ENCODE measurements around the gene TLL2.

TLL2 gene

DNA sequence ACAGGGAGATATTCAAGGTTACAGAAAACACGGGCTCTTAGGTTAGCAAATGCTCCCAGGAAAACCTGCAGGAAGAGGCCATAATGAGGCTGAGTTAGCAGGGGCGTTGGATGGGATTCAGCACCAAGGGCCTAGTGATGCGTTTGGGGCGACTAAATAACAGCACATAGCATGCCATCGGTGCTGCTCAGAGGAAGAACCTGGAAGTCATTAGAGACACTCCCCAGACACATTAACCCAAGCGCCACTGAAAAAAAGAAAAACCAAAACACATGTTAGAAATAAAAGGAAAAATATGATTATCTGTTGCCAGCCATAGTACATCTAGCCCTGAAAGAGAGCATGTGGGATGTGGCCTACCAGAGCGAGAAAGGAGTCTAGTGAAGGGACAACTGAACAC is 126.1 kb downstream of the TLL2 start:
- no peak for DNase-seq

- no peak for DNase-seq
These were observed 126.6 kb downstream of the TLL2 start for GRCh38 chr10:96387161-96387560.

GRCh38 chr10:96384506-96384905 is 129.2 kb downstream of the TLL2 start:
- DNase-seq = no peak

DNA sequence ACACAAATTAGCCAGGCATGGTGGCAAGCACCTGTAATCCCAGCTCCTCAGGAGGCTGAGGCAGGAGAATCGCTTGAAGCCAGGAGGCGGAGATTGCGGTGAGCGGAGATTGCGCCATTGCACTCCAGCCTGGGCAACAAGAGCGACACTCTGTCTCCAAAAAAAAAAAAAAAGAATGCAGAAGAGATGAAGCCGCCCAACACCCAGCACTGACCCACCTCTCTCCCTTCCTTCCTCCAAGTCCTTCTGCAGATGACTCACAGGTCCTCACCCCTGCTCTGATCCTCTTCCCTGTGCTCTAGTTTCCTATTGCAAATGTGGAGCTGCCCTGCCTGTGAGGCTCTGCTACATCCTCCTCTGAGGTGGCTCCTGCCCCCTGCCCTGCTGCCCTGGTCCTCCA is 132.9 kb downstream of the TLL2 start:
- DNase-seq = no peak

DNA sequence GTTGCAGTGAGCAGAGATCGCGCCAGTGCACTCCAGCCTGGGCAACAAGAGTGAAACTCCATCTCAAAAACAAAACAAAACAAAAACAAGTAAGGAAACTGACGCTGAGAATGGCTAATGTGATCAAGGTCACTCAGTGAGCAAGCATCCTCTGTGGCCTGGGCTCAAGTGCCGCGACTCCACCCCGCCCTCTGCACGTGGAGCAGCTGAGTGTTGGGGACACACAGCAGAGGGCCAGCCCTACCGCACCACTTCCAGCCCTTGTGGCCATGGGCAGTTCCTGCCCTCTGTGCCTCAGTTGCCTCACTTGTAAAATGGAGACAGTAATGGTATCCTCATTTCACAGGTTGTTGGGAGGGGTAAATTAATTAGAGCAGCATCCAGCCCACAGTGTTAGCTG is 134.0 kb downstream of the TLL2 start:
- DNase-seq = no peak

GRCh38 chr10:96378741-96379140 is 135.0 kb downstream of the TLL2 start:
- no peak for DNase-seq

- DNase-seq = no peak
These were observed 135.9 kb downstream of the TLL2 start for GRCh38 chr10:96377816-96378294.

DNA sequence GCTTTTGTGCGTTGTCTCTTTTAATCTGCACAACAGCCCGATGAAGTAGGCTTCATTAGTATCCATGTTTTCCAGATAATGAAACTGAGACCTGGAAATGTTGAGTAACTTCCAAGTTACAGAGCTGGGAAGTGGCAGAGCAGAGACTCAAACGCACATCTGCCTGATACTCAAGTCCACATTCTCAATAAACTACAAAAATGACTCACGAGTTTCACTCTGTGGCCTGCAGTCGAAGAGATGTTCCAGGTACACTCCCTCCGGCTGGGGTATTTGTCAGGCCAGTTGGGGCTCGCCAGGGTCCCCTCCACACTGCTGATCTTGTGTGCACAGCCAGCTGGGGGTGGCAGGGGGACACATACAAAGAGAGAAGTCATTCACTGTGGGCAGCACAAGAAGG is 137.2 kb downstream of the TLL2 start:
- no peak for DNase-seq

DNA sequence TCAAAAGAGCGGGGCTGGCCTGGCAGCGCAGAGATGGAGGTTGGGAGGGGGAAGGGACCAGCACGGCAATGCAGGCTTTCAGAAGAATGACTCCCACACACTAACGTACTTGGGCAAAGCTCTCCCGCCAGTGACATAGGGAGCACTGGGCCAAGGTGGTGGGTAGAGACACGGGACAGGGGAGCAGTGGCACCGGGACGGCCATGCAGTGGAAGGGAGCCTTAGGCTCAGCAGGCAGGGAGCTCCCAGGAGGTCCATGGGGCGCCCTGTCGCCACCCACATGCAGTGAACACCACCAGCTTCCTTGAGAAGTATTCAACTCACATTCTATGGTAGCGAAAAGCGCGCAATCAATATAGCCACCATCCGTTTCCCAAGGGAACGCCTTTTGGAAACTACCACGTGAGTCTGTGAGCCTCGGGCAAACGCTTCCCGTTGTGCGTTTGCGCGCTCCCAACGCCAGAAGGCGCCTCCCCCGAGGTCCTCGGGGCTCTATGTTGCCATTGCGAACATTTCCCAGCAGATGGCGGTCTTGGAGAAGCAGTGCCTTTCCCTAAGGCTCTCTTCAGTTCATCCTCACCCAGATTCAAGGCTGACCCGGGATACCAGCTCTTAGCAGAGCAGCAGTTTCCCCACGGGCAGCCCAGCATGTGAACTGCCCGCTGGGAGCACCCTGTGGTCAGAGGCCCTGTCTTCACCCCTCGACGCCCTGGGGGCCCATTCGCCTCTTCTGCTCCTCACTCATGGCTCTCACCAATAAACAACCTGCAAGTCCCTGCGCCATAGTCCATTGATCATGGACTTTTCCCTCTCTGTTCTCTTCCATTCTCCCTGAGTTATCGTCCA is 138.5 kb downstream of the TLL2 start:
- peak; percentile 90 for DNase-seq

DNA sequence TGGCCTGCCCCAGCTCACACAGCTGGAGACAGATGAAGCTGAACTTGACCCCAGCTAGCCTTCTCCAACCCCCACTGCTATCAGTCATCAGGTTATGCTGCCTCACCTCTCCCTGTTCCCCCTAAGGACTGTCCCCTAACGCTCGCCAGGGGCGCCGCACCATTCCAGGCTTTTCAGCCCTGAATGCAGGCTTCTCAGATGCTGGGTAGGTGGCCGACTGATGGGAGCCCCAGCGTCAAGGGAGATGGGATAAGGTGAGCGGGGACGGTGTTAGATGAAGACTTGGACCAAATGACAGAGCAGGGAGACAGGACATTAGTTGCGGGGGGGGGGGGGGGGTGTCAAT is 139.1 kb downstream of the TLL2 start:
- DNase-seq = no peak

DNA sequence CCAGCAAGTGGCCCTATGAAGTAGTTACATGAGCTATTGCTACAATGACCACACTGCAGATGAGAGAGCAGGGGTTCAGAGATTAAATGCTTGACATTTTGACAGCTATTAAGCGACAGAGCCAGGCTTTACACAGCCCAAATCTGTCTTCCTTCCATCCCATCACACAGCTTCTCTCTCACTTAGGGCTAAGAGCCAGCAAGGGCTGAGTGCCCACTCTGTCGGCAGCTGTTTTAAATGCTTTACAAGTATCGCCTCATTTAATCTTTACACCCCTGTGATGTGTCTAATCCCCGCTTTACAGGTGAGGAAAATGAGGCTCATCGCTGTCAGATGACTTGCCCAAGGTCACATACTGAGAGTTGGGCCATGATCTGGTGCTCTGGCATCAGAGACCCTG is 139.7 kb downstream of the TLL2 start:
- DNase-seq = no peak

GRCh38 chr10:96371356-96371755 is 142.4 kb downstream of the TLL2 start:
- DNase-seq = no peak

GRCh38 chr10:96370584-96371157 is 143.1 kb downstream of the TLL2 start:
- DNase-seq = peak; percentile 59

DNA sequence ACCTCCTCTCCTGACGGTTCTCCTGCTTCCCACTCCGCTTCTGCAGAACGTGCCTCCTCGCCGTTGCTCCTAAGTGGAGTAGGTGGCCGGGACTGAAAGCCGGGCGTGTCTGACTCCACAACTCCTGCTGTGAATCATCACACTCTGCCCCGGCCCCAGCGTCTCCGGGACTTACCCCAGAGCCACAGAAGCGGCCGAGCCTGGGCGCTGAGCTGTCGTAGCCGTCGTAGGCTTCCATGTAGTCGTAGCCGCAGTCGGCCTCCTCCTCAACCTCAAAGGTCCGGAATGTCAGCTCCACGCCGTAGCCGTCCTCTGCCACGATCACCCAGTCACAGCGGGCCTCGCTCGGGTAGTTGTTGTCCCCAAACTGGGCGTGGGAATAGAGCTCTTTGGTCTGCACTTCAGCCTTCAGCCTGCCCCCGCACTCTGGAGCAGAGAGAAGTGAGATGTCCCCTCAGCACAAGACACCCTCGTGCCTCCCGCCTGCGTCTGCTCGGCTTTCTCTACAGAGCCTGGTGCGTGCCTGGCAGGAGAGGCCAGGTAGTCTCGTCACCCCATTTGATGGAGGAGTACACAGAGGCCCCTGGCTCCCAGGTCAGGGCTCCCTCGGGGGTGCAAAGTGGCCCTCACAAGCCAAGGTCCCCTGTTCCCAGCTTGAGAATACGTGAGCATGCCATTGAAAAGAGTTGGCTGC is 143.7 kb downstream of the TLL2 start:
- DNase-seq = no peak

DNA sequence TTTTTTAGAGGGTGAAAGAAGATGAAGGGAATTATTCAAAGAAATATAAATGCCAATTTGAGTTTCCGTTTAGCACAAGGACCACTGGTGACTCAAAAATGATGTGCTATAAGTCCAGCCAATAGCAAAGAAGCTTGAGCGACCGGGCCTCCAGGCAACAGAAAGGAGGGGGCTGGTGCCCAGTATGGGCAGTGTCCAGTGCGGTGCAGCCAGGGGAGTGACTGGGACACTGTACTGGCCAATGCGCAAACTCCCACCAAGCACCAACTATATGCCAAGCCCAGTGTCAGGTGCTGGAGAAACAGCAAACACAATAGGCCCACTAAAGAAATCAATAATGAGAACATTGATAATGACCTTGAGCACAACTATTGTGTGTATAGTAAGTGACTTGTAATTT is 144.8 kb downstream of the TLL2 start:
- DNase-seq = no peak

DNA sequence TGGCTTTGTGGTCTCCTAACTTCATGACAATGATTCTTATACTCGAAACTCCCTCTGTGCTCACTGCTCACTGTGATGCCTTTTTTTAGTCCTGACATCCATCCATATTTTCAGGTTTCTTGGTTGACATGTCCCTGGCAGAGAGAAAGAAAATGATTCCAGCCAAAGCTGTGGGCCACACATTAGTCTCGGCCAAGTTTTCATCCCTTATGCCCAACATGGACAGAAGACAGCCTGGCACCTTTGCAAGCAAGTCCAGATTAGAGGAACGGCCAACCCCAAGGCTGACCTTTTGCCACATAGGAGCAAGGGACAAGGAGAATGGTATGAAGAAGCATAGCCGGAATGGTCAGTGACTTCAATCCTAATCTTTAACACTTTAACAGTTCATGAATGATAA is 146.3 kb downstream of the TLL2 start:
- DNase-seq = no peak

DNA sequence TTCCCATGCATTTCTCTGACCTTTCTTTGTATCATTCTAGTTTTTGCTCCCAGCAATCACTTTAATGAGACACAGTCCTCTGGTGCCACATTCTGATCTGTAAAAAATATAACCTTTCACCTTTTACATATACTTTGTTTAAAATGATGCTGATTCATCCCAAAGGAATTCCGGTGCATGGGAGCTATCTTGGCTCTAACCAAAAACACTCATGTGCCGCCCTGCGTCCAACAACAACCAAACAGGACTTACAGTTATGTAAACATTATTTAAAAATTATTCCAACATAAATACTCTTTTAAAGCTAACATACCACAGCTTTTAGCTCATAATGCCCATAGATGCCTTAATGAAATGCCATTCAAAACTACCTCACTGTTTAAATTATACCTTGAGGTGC is 147.2 kb downstream of the TLL2 start:
- DNase-seq = no peak

DNA sequence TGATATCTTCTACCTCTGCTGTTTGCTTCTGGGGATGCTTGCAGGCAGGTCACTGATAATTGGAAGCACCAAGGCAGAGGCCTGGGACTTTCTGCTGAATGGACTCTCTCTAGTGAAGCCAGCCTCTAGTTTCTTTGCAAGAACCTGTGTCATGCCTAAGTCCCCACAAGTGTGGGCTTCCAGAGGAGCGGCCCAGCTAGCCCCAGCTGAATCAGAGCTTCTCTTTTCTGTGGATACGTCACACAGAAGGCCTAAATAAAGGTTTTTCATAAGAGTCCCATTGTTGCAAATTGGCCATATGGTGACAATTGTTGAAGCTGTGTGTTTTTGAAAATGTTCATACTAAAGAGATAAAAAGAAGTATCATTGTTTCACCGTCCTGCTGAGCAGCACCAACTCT is 148.2 kb downstream of the TLL2 start:
- no peak for DNase-seq

DNA sequence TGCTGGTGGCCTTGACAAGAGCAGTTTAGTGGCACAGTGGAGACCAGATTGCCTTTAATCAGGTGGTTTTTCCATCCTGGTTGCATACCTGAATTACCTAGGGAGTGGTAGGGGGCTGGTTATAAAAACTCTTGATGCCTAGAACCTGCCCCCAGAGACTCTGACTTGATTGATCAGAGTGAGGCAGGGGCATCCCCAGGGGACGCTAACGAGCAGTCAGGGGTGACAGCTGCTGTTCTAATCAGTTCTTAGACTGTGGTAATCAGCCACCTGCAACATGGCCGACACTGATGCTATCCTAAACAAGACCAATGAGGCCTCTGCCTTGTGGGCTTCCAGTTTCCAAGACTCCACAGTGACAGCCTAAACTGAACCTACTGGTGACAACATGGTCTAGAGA is 153.0 kb downstream of the TLL2 start:
- DNase-seq = no peak

DNA sequence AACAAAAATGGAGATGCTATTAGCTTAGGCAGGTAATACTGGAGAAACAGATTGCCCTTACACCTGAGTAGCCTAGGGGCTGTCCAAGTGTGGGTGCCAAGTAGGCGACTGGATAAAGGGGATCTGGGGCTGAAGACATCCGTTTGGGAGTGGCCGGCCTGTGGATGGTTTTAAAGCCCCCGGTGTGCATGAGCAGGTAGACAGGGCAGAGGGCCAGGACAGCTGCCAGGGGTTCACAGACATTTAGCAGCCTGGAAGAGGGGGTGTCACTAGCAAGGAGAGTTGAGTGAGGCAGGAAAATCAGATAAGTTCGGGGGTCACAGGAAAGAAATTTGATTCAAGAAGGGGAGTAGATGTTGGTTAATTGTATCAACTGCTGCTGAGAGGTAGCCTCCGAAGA is 153.4 kb downstream of the TLL2 start:
- no peak for DNase-seq

DNA sequence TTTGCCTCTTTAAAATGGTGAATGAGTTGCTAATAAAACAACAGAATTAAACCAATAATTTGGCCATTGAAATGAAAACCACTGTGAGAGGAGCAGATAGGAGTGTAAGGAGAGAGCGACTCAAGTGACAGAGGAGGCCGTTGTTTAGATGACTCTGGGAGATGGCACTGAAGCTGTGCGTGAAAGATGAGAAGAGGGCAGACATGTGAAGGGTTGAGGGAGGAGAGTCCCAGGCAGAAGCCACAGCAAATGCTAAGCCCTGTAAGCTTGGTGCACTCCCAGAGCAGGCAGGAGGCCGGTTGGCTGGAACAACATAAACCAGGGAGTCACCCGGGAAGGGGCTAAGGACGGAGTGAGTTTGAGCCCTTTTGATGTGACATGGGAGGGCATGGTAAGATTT is 154.1 kb downstream of the TLL2 start:
- DNase-seq = no peak

DNA sequence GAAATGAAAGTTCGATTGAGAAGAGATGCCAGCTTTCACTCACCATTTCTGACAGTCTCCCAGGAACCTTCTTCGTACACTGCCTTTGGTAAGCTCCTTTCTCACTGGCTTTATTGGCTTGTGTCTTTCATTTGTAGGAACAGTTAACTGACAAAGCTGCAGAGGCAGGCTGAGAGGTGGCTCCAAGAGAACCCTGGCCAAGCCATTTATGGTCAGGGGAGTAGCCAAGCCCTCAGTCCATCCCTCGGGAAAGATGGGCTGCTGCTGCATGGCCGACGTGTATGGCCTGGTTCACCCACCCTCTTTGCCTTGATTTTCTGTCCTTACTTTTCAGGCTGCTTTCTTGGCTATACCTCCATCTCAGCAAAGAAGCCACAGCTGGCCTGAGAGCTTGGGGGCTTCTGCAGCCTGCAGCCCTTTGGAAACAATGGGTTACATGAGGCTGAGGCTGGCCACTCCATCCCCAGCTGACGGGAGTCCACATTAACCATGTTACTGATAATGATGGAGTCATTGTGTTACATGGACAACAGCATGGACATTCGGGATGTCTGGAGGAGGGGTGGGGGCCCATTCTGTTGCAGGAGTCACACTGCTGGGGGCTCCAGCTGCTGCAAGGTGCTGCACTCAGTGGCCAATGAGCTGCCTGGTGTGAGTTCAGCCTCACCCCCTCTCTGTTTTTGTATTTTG is 154.7 kb downstream of the TLL2 start, which contains the start of gene OPALIN:
Gene OPALIN, minus strand, starts transcription at position 152 of the 690 bp plus-strand sequence. Its CDS starts 106 bp downstream, at position 46.
- no peak for DNase-seq

GRCh38 chr10:96357038-96357620 is 156.6 kb downstream of the TLL2 start:
- no peak for DNase-seq
